ENCODE data around the gene PALB2. TPM values are rescaled to one million over a fixed set of nuclear protein-coding genes. Genes with fewer than 3 reads are reported as not detected.
A peak's percentile ranks its signal among the peaks of the same experiment; 100 is the strongest.

The PALB2 gene
- polyA plus RNA-seq, 3 donors: 2.3 to 3.3 (median 2.5) TPM

DNA sequence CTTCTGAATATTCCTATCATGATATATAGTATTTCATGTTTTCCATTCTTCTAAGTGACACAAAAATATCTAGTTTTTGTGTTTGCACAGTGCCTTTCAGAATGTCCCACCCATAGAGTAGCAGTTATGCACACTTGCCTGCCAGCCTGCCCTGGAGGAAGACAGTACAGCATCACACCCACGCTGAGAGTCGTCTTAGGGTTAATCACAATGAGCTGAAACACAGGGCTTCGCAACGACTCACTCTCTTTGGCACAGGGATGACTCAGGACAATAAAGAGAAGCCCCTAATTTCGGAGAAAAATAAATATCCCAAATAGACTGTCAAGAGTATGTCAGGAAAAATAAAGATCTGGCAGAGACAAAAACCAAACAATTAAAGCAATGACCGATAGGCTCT, 33.4 kb downstream of the PALB2 start:
- no peaks in the 10 kb centered on the region for H3K9me3 ChIP-seq (replicated peaks in 1 of 2; ENCODE audit: control insufficient read depth in 1 of 2, insufficient read depth in 1 of 2, low read length in 2 of 2)
- no peaks in the 10 kb centered on the region for H3K9me3 Mint-ChIP-seq
- no peak overlapping the region for H3K4me3 Mint-ChIP-seq
- no peaks in the 10 kb centered on the region for H4K20me1 ChIP-seq (ENCODE audit: insufficient read depth, low read length)
- no peak overlapping the region for H3K27ac ChIP-seq (ENCODE audit: low read depth in 1 of 2, low read length in 2 of 2)
- H3K27me3 Mint-ChIP-seq (ENCODE audit: low read depth in 3 of 3): no peaks in the 10 kb centered on the region
- WGBS (ENCODE audit: insufficient coverage): 94% methylated on average over 2 of the region's 6 CpGs
- no peaks in the 10 kb centered on the region for H3K27me3 ChIP-seq (ENCODE audit: control insufficient read depth in 2 of 2, insufficient read depth in 2 of 2, low read length in 2 of 2)
- DNase-seq: no peak
- no peak overlapping the region for H3K9ac ChIP-seq (ENCODE audit: insufficient read depth, low read length, poor library complexity, severe bottlenecking)
- TF ChIP-seq, protein P1, sequence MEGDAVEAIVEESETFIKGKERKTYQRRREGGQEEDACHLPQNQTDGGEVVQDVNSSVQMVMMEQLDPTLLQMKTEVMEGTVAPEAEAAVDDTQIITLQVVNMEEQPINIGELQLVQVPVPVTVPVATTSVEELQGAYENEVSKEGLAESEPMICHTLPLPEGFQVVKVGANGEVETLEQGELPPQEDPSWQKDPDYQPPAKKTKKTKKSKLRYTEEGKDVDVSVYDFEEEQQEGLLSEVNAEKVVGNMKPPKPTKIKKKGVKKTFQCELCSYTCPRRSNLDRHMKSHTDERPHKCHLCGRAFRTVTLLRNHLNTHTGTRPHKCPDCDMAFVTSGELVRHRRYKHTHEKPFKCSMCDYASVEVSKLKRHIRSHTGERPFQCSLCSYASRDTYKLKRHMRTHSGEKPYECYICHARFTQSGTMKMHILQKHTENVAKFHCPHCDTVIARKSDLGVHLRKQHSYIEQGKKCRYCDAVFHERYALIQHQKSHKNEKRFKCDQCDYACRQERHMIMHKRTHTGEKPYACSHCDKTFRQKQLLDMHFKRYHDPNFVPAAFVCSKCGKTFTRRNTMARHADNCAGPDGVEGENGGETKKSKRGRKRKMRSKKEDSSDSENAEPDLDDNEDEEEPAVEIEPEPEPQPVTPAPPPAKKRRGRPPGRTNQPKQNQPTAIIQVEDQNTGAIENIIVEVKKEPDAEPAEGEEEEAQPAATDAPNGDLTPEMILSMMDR (IDR thresholded peaks at IDR 0.05): no peak
- peaks cover 34 to 48% of the 10 kb centered on the region in 2 donors for H3K36me3 ChIP-seq (replicated peaks in 1 of 2; ENCODE audit: control insufficient read depth in 1 of 2, insufficient read depth in 2 of 2, low read length in 2 of 2)
- H3K79me2 ChIP-seq (ENCODE audit: insufficient read depth, low read length): no peaks in the 10 kb centered on the region
- no peak overlapping the region for H3K4me3 ChIP-seq (replicated peaks in 1 of 3; ENCODE audit: low read depth in 2 of 3, low read length in 3 of 3)
- no peak overlapping the region for H2AFZ ChIP-seq (ENCODE audit: insufficient read depth, low read depth, low read length, poor library complexity, severe bottlenecking)
- intact Hi-C loops (cut with micrococcal nuclease): no loop called here
- H3K4me1 Mint-ChIP-seq: peaks cover 3% of the 10 kb centered on the region
- peak overlapping the region in 3 of 7 donors; percentile 13 to 69 (median 57) for H3K27ac Mint-ChIP-seq
- H3K36me3 Mint-ChIP-seq: peaks cover 34 to 53% of the 10 kb centered on the region in 2 donors
- no peaks in the 10 kb centered on the region for H3K4me1 ChIP-seq (ENCODE audit: control insufficient read depth in 1 of 2, insufficient read depth in 2 of 2, low read length in 2 of 2)
- H3K4me2 ChIP-seq (replicated peaks; ENCODE audit: extremely low read depth, low read length, poor library complexity, severe bottlenecking): no peak overlapping the region

DNA sequence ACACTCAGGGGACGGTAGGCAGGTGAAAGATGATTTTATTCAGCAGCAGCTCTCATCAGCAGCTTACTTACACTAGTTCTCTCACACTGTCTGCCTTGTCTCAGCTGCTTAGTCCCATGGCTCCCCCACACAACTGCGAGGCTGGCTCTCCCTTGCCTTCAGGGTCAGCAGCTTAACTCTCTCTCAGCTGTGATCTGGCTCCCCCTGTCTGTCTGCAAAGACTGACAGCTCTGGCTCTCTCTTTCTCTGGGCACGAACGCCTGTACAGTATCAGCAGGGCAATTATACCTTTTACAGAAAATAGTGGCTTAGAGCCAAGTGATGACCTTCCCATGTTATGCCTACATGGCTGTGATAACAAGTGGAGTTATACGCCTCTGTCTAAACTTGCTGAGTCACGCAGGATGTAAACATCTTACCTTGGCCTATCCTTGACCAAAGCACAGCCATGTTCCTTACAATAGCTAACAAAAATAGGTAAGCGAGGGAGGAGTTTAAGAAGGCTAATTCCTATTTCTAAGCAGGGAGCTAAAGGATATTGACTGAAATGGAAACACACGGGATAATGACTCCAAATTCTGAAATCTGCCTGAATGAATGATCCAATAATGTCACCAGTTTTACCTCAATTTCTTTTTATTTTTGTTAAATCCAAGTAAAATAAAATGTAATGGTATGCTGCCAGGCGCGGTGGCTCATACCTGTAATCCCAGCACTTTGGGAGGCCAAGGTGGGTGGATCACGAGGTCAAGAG, 43.9 kb downstream of the PALB2 start:
- Mint-ChIP-seq H3K27ac (peak overlapping the region in 4 of 7 donors; percentile 27 to 71 (median 64)), H3K4me1 (peaks cover 15% of the 10 kb centered on the region), H3K27me3 (ENCODE audit: low read depth in 3 of 3) (no peaks in the 10 kb centered on the region), H3K36me3 (peaks cover 17 to 24% of the 10 kb centered on the region in 2 donors), H3K9me3 (no peaks in the 10 kb centered on the region), H3K4me3 (no peak overlapping the region)
- DNase-seq: peak in 1 of 3 donors; percentile 27
- 55% methylated on average over 3 of the region's 11 CpGs for WGBS (ENCODE audit: insufficient coverage)
- Histone ChIP-seq H3K4me1 (ENCODE audit: control insufficient read depth in 1 of 2, insufficient read depth in 2 of 2, low read length in 2 of 2) (peaks cover 16% of the 10 kb centered on the region in 2 donors), H4K20me1 (ENCODE audit: insufficient read depth, low read length) (peaks cover 20% of the 10 kb centered on the region), H3K79me2 (ENCODE audit: insufficient read depth, low read length) (peaks cover 37% of the 10 kb centered on the region), H3K9ac (ENCODE audit: insufficient read depth, low read length, poor library complexity, severe bottlenecking) (no peak overlapping the region), H3K9me3 (replicated peaks in 1 of 2; ENCODE audit: control insufficient read depth in 1 of 2, insufficient read depth in 1 of 2, low read length in 2 of 2) (no peaks in the 10 kb centered on the region), H3K27me3 (ENCODE audit: control insufficient read depth in 2 of 2, insufficient read depth in 2 of 2, low read length in 2 of 2) (no peaks in the 10 kb centered on the region), H2AFZ (ENCODE audit: insufficient read depth, low read depth, low read length, poor library complexity, severe bottlenecking) (peak overlapping the region; percentile 44), H3K4me2 (replicated peaks; ENCODE audit: extremely low read depth, low read length, poor library complexity, severe bottlenecking) (no peak overlapping the region), H3K4me3 (replicated peaks in 1 of 3; ENCODE audit: low read depth in 2 of 3, low read length in 3 of 3) (no peak overlapping the region), H3K27ac (ENCODE audit: low read depth in 1 of 2, low read length in 2 of 2) (peak overlapping the region in 1 of 2 donors; percentile 48), H3K36me3 (replicated peaks in 1 of 2; ENCODE audit: control insufficient read depth in 1 of 2, insufficient read depth in 2 of 2, low read length in 2 of 2) (peaks cover 12 to 26% of the 10 kb centered on the region in 2 donors)
- intact Hi-C loops (cut with micrococcal nuclease): loop anchor here in 1 of 2 donors (2.0 kb wide), 1 partner anchor 38 kb away; no protein-coding TSS in a partner anchor
- TF ChIP-seq, protein P1 (IDR thresholded peaks at IDR 0.05): no peak

All from CD14-positive monocyte (primary cell).